Thyroid gland (tissue), 4 donors: ENCODE results near the gene PPP4R1. TPM values are rescaled to one million over a fixed set of nuclear protein-coding genes. Genes with fewer than 3 reads are reported as not detected.

Source experiments
- DNase-seq, 2 donors: peaks; one replicate each; pipeline ENCODE4 v3.0.0-alpha.2; 2019
- H3K27ac ChIP-seq, 3 donors: fragments of 200-600 bp; sonication (generic); 1 replicate in 2 of 3; 2 replicates in 1 of 3; pipeline ENCODE4 v1.5.1; 2016 to 2019; ENCODE audit warnings: mild to moderate bottlenecking in 1 of 3, moderate library complexity in 1 of 3
- H3K27me3 ChIP-seq: fragments of 200-600 bp; sonication (generic); one replicate; pipeline ENCODE4 v1.5.1; 2019
- H3K36me3 ChIP-seq, 2 donors: fragments of 200-600 bp; sonication (generic); one replicate each; pipeline ENCODE4 v1.5.1; 2016 to 2019
- H3K4me1 ChIP-seq, 2 donors: fragments of 200-600 bp; sonication (generic); one replicate each; pipeline ENCODE4 v1.5.1; 2017 to 2019
- H3K4me3 ChIP-seq, 3 donors: fragments of 200-600 bp; sonication (generic); replicated peaks in 1 of 3; 1 replicate in 2 of 3; 2 replicates in 1 of 3; pipeline ENCODE4 v1.5.1; 2016; ENCODE audit warnings: mild to moderate bottlenecking in 1 of 3
- H3K9me3 ChIP-seq: fragments of 200-600 bp; sonication (generic); one replicate; pipeline ENCODE4 v1.5.1; 2017
- POLR2A ChIP-seq, 2 donors: fragments of 450-650 bp; IDR thresholded peaks; one replicate each; pipeline ENCODE4 v1.6.1; 2017; ENCODE audit warnings: antibody characterized with exemption in 2 of 2, mild to moderate bottlenecking in 2 of 2, moderate library complexity in 1 of 2
- WGBS, 2 donors: methylation state at CpG; one replicate each; pipeline ENCODE4 v1.1.5; 2017; 5-methylcytosine and 5-hydroxymethylcytosine counted together
- intact Hi-C: fragments of 100-400 bp; cut with DNase I; formaldehyde crosslinking; loops from one replicate; pipeline ENCODE4 v1.15.1; 2023
- total RNA-seq, 4 donors: library from RNA; depleted of rRNA; stranded (reverse); fragments of >200 nt; gene quantifications; one replicate each; pipeline ENCODE4 v1.2.3, GENCODE V29; 2016
- TF ChIP-seq, protein P1 (sequence below), 6 experiments: fragments of 200-600 bp in 3 of 6; fragments of 450-650 bp in 3 of 6; sonication (generic) in 3 of 6; IDR thresholded peaks; one replicate each; pipeline ENCODE4 v1.5.1; 2016 to 2019; ENCODE audit warnings: antibody characterized with exemption in 6 of 6, mild to moderate bottlenecking in 2 of 6, inconsistent platforms in 1 of 6, moderate library complexity in 1 of 6

The PPP4R1 gene
- total RNA-seq, 4 donors from 2014 or later, result 95.5 to 170 (median 110) TPM

DNA sequence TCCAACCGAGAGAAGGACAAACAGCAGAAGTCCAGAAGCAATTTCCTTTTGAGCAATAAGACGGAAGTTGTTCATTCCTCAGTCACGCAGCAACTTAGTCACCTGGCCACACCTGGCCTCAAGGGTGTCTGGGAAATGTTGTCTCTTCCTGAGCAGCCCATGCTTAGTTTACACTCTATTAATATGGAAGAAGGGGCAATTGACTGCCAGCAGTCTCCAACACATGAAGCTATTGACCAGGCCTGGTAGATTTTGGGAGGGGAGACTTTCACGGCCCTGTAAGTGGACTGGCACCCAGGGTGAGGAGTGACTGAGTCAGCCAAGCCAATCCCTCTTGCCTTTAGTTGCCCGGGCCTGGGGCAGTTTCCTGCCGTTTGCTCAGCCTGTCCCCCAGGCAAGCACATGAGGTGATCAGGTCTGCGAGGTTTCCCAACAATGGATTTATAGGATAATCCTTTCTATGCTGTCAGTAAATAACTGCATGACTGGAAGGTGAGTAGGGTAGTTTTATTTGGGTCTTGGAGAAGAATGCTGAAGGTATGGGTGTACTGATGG lies 43.8 kb upstream of the PPP4R1 start:
- H3K27me3 ChIP-seq, result no peaks in the 10 kb centered on the region
- no peak overlapping the region for H3K4me3 ChIP-seq
- WGBS, 2 donors, result 94% methylated on average over 7 of the region's 7 CpGs
- TF ChIP-seq POLR2A (IDR thresholded peaks at IDR 0.05), result no peak
- TF ChIP-seq, protein P1, sequence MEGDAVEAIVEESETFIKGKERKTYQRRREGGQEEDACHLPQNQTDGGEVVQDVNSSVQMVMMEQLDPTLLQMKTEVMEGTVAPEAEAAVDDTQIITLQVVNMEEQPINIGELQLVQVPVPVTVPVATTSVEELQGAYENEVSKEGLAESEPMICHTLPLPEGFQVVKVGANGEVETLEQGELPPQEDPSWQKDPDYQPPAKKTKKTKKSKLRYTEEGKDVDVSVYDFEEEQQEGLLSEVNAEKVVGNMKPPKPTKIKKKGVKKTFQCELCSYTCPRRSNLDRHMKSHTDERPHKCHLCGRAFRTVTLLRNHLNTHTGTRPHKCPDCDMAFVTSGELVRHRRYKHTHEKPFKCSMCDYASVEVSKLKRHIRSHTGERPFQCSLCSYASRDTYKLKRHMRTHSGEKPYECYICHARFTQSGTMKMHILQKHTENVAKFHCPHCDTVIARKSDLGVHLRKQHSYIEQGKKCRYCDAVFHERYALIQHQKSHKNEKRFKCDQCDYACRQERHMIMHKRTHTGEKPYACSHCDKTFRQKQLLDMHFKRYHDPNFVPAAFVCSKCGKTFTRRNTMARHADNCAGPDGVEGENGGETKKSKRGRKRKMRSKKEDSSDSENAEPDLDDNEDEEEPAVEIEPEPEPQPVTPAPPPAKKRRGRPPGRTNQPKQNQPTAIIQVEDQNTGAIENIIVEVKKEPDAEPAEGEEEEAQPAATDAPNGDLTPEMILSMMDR (IDR thresholded peaks at IDR 0.05), result no peak
- H3K4me1 ChIP-seq, result no peaks in the 10 kb centered on the region
- intact Hi-C loops, result no loop called here
- H3K27ac ChIP-seq, result no peak overlapping the region
- no peaks in the 10 kb centered on the region for H3K9me3 ChIP-seq
- H3K36me3 ChIP-seq, result no peaks in the 10 kb centered on the region
- no peak for DNase-seq

DNA sequence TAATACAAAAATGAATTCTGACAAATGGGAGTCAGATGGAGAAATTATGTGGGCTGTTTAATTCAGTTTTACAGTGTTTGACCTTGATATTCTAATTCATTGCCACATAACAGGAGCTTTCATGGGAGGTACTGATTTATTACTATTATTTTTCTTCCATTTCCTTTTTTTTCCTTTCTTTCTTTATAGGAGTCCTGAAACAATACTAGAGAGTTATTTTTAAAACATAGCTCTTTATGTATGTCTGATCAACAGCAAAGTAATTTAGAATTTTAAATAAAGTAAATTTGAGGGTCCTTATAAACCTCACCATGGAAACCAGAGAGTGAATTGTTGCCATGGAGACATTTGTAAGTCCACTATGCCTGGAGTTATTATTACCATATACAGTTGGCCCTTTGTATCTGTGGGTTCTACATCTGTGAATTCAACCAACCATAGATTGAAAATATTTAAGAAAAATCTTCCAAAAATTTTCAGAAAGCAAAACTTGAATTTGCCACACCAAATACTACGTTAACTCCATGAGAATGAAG lies 40.9 kb upstream of the PPP4R1 start:
- H3K36me3 ChIP-seq, result no peaks in the 10 kb centered on the region
- no peaks in the 10 kb centered on the region for H3K27me3 ChIP-seq
- H3K9me3 ChIP-seq, result no peaks in the 10 kb centered on the region
- no peak overlapping the region for H3K27ac ChIP-seq
- DNase-seq, result no peak
- intact Hi-C loops, result no loop called here
- H3K4me3 ChIP-seq, result no peak overlapping the region
- WGBS, 2 donors, result 85 to 94% methylated on average over 1 of the region's 1 CpG
- TF ChIP-seq POLR2A (IDR thresholded peaks at IDR 0.05), result no peak
- TF ChIP-seq, protein P1 (IDR thresholded peaks at IDR 0.05), result no peak
- no peaks in the 10 kb centered on the region for H3K4me1 ChIP-seq

DNA sequence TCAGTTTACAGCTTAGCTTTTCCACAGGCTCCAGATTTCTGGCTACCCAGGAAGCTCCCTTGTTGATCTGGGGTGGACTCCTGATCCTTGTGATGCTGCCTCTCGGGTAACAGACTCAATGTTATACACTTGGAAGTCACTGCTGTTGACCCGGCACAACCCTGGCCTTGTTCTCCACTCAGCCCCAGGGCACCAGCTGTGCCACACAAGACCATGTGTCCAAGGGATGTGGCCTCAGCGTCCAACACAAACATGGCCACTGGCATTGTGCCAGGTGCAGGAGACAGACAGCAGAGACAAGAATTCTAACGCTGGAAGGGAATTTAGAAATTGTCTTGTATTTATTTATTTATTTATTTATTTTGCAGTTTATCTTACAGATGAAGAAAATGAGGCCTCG lies 39.0 kb upstream of the PPP4R1 start:
- intact Hi-C loops, result no loop called here
- H3K4me1 ChIP-seq, result no peaks in the 10 kb centered on the region
- H3K36me3 ChIP-seq, result no peaks in the 10 kb centered on the region
- H3K27ac ChIP-seq, result no peak overlapping the region
- no peaks in the 10 kb centered on the region for H3K27me3 ChIP-seq
- no peaks in the 10 kb centered on the region for H3K9me3 ChIP-seq
- peak; percentile 14 to 24 for DNase-seq
- WGBS, 2 donors, result 56 to 67% methylated on average over 5 of the region's 5 CpGs
- no peak for TF ChIP-seq POLR2A (IDR thresholded peaks at IDR 0.05)
- TF ChIP-seq, protein P1 (IDR thresholded peaks at IDR 0.05), result no peak
- H3K4me3 ChIP-seq, result no peak overlapping the region

DNA sequence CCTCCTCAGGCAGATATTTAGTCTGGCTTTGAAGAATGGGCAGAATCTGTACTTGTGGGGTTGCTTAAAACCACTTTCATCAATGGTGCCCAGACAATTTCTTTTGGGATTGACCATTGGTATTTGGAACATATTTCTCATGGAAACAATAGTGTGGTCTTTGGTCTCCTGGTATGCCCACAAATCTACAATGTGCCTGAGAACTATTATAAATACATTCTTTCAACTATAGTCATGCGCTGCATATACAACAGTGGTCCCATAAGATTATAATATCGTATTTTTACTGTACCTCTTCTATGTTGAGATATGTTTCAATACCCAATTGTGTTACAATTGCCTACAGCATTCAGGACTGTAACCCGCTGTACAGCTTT lies 34.8 kb upstream of the PPP4R1 start:
- intact Hi-C loops, result no loop called here
- no peaks in the 10 kb centered on the region for H3K4me1 ChIP-seq
- H3K27ac ChIP-seq, result no peak overlapping the region
- no peaks in the 10 kb centered on the region for H3K9me3 ChIP-seq
- H3K4me3 ChIP-seq, result no peak overlapping the region
- H3K36me3 ChIP-seq, result no peaks in the 10 kb centered on the region
- WGBS, 2 donors, result 93 to 95% methylated on average over 3 of the region's 3 CpGs
- no peaks in the 10 kb centered on the region for H3K27me3 ChIP-seq
- TF ChIP-seq, protein P1 (IDR thresholded peaks at IDR 0.05), result no peak
- no peak for TF ChIP-seq POLR2A (IDR thresholded peaks at IDR 0.05)
- DNase-seq, result no peak

DNA sequence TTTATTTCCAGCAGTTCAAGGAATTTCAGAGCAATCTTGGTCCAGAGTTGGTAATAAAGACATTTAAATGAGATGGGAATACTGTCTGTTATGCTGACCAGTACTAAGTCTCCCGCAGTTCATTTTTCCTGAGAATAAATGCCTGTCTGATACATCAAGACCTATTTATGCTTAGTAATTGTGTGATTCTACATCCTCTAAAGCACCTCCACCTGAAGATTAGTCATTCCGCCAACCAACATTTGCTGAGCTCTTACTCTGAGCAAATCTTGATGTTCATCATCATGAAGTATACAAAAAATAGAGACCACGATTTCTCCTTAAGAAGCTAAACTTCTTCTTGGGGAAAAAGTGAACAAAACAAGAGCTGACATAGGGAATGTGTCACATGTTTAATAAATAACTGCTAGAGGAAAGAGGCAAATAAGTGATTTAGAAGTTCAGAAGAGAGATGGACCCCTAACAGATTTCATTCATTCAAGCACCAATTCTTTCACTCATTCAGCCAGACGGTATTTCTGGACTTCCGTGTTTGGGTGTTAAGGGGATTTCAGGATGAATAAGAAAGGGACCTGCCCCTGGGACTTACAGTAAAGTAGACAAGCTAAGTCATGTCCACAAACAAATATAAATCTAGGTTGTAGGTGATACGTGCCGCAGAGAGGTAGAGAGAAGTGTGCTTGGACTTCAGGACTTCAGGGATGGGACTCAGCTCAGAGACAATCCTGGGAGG lies 34.2 kb upstream of the PPP4R1 start:
- Histone ChIP-seq H3K4me1 (peaks cover 0 to 1% of the 10 kb centered on the region in 2 donors), H3K36me3 (no peaks in the 10 kb centered on the region), H3K4me3 (no peak overlapping the region), H3K27ac (no peak overlapping the region), H3K27me3 (no peaks in the 10 kb centered on the region), H3K9me3 (no peaks in the 10 kb centered on the region)
- 93 to 96% methylated on average over 7 of the region's 7 CpGs for WGBS, 2 donors
- DNase-seq, result no peak
- TF ChIP-seq, protein P1 (IDR thresholded peaks at IDR 0.05), result no peak
- no peak for TF ChIP-seq POLR2A (IDR thresholded peaks at IDR 0.05)
- intact Hi-C loops, result no loop called here
